A673 (cell line): ENCODE measurements around the gene APOA4. TPM values are rescaled to one million over a fixed set of nuclear protein-coding genes. Genes with fewer than 3 reads are reported as not detected.

Experiments used
- BruUV-seq: library from RNA; stranded (reverse); fragments of 400-500 nt; replicated peaks from 2 replicates; lab custom pipeline; 2021; lab: Mats Ljungman, UMichigan
- CTCF ChIA-PET: fragments of 300-600 bp; sonication (Branson Sonifier 250); formaldehyde crosslinking; loops from one replicate; lab custom pipeline; 2022; ENCODE audit warnings: antibody characterized with exemption; lab: Charles Lee
- POLR2A ChIA-PET: fragments of 300-600 bp; sonication (Branson Sonifier 250); formaldehyde crosslinking; loops from one replicate; lab custom pipeline; 2022; ENCODE audit warnings: antibody characterized with exemption; ENCODE audit not compliant: low non-redundant PET; lab: Charles Lee
- DNase-seq: peaks from one replicate; pipeline ENCODE4 v3.0.0-alpha.2; 2015; ENCODE audit warnings: low spot score
- H3K27ac ChIP-seq: fragments of 200-600 bp; sonication (generic); 2 replicates; pipeline ENCODE4 v1.5.1; 2016; ENCODE audit warnings: mixed run types, low read depth, mild to moderate bottlenecking, mixed read lengths, antibody characterized with exemption, low read length; ENCODE audit not compliant: poor library complexity, severe bottlenecking
- H3K27me3 ChIP-seq: fragments of 200-600 bp; sonication (generic); replicated peaks from 2 replicates; pipeline ENCODE4 v1.6.1; 2017; ENCODE audit warnings: mixed run types, low read depth, mild to moderate bottlenecking, mixed read lengths, antibody characterized with exemption, low read length; ENCODE audit not compliant: insufficient read depth, poor library complexity
- H3K36me3 ChIP-seq: fragments of 200-600 bp; sonication (generic); 2 replicates; pipeline ENCODE4 v1.6.1; 2016; ENCODE audit warnings: mixed run types, mild to moderate bottlenecking, mixed read lengths, antibody characterized with exemption, low read length; ENCODE audit not compliant: insufficient read depth, poor library complexity, severe bottlenecking
- H3K4me1 ChIP-seq: fragments of 200-600 bp; sonication (generic); 2 replicates; pipeline ENCODE4 v1.6.1; 2017; ENCODE audit warnings: mixed run types, mild to moderate bottlenecking, mixed read lengths, antibody characterized with exemption, low read length; ENCODE audit not compliant: insufficient read depth, poor library complexity, severe bottlenecking
- H3K4me3 ChIP-seq: fragments of 200-600 bp; sonication (generic); 2 replicates; pipeline ENCODE4 v1.5.1; 2016; ENCODE audit warnings: low read depth, mixed run types, mild to moderate bottlenecking, mixed read lengths, low read length; ENCODE audit not compliant: poor library complexity, severe bottlenecking
- H3K9me3 ChIP-seq: fragments of 200-600 bp; sonication (generic); 2 replicates; pipeline ENCODE4 v1.6.1; 2016; ENCODE audit warnings: mixed run types, low read depth, mild to moderate bottlenecking, mixed read lengths, antibody characterized with exemption, low read length; ENCODE audit not compliant: poor library complexity, severe bottlenecking
- CTCF ChIP-seq: fragments of 300-800, 200-600 bp; sonication (generic); conservative IDR thresholded peaks from 2 replicates; pipeline ENCODE4 v1.5.1; 2017; ENCODE audit warnings: low read depth, mild to moderate bottlenecking, antibody characterized with exemption, low read length, moderate library complexity, mixed read lengths
- EZH2 ChIP-seq: fragments of 200-600 bp; sonication (generic); IDR thresholded peaks from 2 replicates; pipeline ENCODE4 v1.6.1; 2017; ENCODE audit warnings: borderline replicate concordance, low read depth, mild to moderate bottlenecking, mixed read lengths, antibody characterized with exemption, low read length; ENCODE audit not compliant: poor library complexity, severe bottlenecking
- intact Hi-C: fragments of 100-400 bp; cut with micrococcal nuclease; formaldehyde crosslinking; loops from one replicate; pipeline ENCODE4 v1.10.0; 2022; ENCODE audit not compliant: unreplicated experiment
- total RNA-seq: library from RNA; stranded (reverse); gene quantifications from 2 replicates; pipeline ENCODE4 v1.2.3, GENCODE V29; 2021

The APOA4 gene
- total RNA-seq, 1 experiment from 2014 or later, result not detected

- H3K4me3 ChIP-seq, result no peak overlapping the region
- intact Hi-C loops, result no loop called here
- no TSS peak for BruUV-seq
- H3K9me3 ChIP-seq, result no peaks in the 10 kb centered on the region
- peaks cover 77% of the 10 kb centered on the region for H3K36me3 ChIP-seq
- TF ChIP-seq CTCF, result no peak
- no peak for TF ChIP-seq EZH2
- no peak for DNase-seq
- no peaks in the 10 kb centered on the region for H3K4me1 ChIP-seq
- CTCF ChIA-PET, result no interaction called here
- POLR2A ChIA-PET, result no interaction called here
- H3K27ac ChIP-seq, result no peak overlapping the region
- H3K27me3 ChIP-seq, result no peaks in the 10 kb centered on the region
These were observed 37.2 kb upstream of the APOA4 start for GRCh38 chr11:116860303-116860702.

- Histone ChIP-seq H3K4me1 (peaks cover under 1% of the 10 kb centered on the region), H3K27ac (no peak overlapping the region), H3K9me3 (no peaks in the 10 kb centered on the region), H3K4me3 (no peak overlapping the region), H3K36me3 (peaks cover 76% of the 10 kb centered on the region), H3K27me3 (no peaks in the 10 kb centered on the region)
- ChIA-PET POLR2A (no interaction called here), CTCF (no interaction called here)
- TF ChIP-seq CTCF (no peak), EZH2 (no peak)
- BruUV-seq, result no TSS peak
- intact Hi-C loops, result no loop called here
- no peak for DNase-seq
These were observed 36.1 kb upstream of the APOA4 start for GRCh38 chr11:116859175-116859574.

- Histone ChIP-seq H3K9me3 (no peaks in the 10 kb centered on the region), H3K36me3 (peaks cover 66% of the 10 kb centered on the region), H3K4me3 (no peak overlapping the region), H3K4me1 (peaks cover 13% of the 10 kb centered on the region), H3K27ac (no peak overlapping the region), H3K27me3 (no peaks in the 10 kb centered on the region)
- ChIA-PET POLR2A (no interaction called here), CTCF (no interaction called here)
- no peak for DNase-seq
- TF ChIP-seq CTCF (no peak), EZH2 (no peak)
- intact Hi-C loops, result no loop called here
- BruUV-seq, result no TSS peak
These were observed 34.8 kb upstream of the APOA4 start for GRCh38 chr11:116857936-116858335.
